SK-N-SH treated with all-trans-retinoic acid at 6 μM for 48 hours (cell line): ENCODE measurements around the gene MICU2.

Experiments used
- ARNTL ChIP-seq: fragments of 450-650 bp; formaldehyde crosslinking; IDR thresholded peaks from 2 replicates; pipeline ENCODE4 v1.5.0; 2020; ENCODE audit warnings: low read depth, mild to moderate bottlenecking, moderate library complexity, borderline replicate concordance
- BACH2 ChIP-seq: fragments of 250-450 bp; sonication (Bioruptor Pico); IDR thresholded peaks from 2 replicates; pipeline ENCODE4 v1.9.0; 2021; ENCODE audit warnings: mild to moderate bottlenecking, borderline replicate concordance
- CSDC2 ChIP-seq: fragments of 250-450 bp; sonication (Bioruptor Pico); IDR thresholded peaks from 2 replicates; pipeline ENCODE4 v1.5.0; 2020; ENCODE audit warnings: mild to moderate bottlenecking, moderate library complexity
- POU6F1 ChIP-seq: fragments of 250-450 bp; sonication (Bioruptor Pico); IDR thresholded peaks from 2 replicates; pipeline ENCODE4 v1.8.0; 2021; ENCODE audit warnings: low read depth, mild to moderate bottlenecking, moderate library complexity, borderline replicate concordance
- RARB ChIP-seq: fragments of 250-450 bp; sonication (Bioruptor Pico); IDR thresholded peaks from 2 replicates; pipeline ENCODE4 v1.8.0; 2021; ENCODE audit warnings: mild to moderate bottlenecking, moderate library complexity
- SNAI2 ChIP-seq: fragments of 250-450 bp; sonication (Bioruptor Pico); IDR thresholded peaks from 2 replicates; pipeline ENCODE4 v1.5.0; 2020; ENCODE audit warnings: mild to moderate bottlenecking, moderate library complexity
- TCF4 ChIP-seq: fragments of 250-450 bp; sonication (Bioruptor Pico); IDR thresholded peaks from 2 replicates; pipeline ENCODE4 v1.8.0; 2021; ENCODE audit warnings: mild to moderate bottlenecking, moderate library complexity, borderline replicate concordance
- ZFP3 ChIP-seq: fragments of 250-450 bp; sonication (Bioruptor Pico); IDR thresholded peaks from 2 replicates; pipeline ENCODE4 v1.5.0; 2020; ENCODE audit warnings: mild to moderate bottlenecking, moderate library complexity
- ZFP30 ChIP-seq: fragments of 450-650 bp; formaldehyde crosslinking; IDR thresholded peaks from 2 replicates; pipeline ENCODE4 v1.5.0; 2022; ENCODE audit warnings: mild to moderate bottlenecking, moderate library complexity
- ZNF70 ChIP-seq: fragments of 450-650 bp; formaldehyde crosslinking; IDR thresholded peaks from 2 replicates; pipeline ENCODE4 v1.5.0; 2020; ENCODE audit warnings: mild to moderate bottlenecking, moderate library complexity
- ZNF8 ChIP-seq: fragments of 450-650 bp; formaldehyde crosslinking; IDR thresholded peaks from 2 replicates; pipeline ENCODE4 v1.5.0; 2020; ENCODE audit warnings: mild to moderate bottlenecking, moderate library complexity
- TF ChIP-seq, protein P1 (sequence below): fragments of 250-450 bp; sonication (Bioruptor Pico); IDR thresholded peaks from 2 replicates; pipeline ENCODE4 v1.8.0; 2020; ENCODE audit warnings: mild to moderate bottlenecking, moderate library complexity, borderline replicate concordance
- TF ChIP-seq, protein P2 (sequence below): fragments of 250-450 bp; sonication (Bioruptor Pico); IDR thresholded peaks from 2 replicates; pipeline ENCODE4 v1.5.1; 2020; ENCODE audit warnings: low read depth, mild to moderate bottlenecking, moderate library complexity

DNA sequence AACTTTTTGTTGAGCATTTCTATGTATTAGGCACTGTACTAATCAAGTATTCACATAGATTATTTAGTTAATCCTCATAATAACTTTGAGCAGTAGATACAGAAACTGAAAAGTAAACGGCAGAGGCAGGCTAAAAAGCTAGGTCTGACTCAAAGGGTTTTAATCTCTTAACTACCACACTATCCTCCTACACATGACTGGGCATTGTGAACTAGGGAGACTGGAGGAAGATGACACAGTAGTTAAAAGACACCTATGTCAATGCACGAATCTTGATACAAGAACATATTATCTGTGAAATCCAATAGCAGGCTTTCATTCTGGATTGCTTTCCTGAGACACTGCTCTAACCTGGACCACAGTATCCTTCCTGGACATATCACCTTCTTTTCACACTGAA, 36.3 kb downstream of the MICU2 start:
- no peak for TF ChIP-seq ZNF8
- no peak for TF ChIP-seq ARNTL (CRISPR knock-in tag)
- no peak for TF ChIP-seq ZFP30 (CRISPR knock-in tag)
- no peak for TF ChIP-seq ZFP3 (CRISPR knock-in tag)
- TF ChIP-seq, protein P1, sequence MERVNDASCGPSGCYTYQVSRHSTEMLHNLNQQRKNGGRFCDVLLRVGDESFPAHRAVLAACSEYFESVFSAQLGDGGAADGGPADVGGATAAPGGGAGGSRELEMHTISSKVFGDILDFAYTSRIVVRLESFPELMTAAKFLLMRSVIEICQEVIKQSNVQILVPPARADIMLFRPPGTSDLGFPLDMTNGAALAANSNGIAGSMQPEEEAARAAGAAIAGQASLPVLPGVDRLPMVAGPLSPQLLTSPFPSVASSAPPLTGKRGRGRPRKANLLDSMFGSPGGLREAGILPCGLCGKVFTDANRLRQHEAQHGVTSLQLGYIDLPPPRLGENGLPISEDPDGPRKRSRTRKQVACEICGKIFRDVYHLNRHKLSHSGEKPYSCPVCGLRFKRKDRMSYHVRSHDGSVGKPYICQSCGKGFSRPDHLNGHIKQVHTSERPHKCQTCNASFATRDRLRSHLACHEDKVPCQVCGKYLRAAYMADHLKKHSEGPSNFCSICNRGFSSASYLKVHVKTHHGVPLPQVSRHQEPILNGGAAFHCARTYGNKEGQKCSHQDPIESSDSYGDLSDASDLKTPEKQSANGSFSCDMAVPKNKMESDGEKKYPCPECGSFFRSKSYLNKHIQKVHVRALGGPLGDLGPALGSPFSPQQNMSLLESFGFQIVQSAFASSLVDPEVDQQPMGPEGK (CRISPR knock-in tag), result no peak
- TF ChIP-seq, protein P2, sequence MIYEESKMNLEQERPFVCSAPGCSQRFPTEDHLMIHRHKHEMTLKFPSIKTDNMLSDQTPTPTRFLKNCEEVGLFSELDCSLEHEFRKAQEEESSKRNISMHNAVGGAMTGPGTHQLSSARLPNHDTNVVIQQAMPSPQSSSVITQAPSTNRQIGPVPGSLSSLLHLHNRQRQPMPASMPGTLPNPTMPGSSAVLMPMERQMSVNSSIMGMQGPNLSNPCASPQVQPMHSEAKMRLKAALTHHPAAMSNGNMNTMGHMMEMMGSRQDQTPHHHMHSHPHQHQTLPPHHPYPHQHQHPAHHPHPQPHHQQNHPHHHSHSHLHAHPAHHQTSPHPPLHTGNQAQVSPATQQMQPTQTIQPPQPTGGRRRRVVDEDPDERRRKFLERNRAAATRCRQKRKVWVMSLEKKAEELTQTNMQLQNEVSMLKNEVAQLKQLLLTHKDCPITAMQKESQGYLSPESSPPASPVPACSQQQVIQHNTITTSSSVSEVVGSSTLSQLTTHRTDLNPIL, result no peak
- TF ChIP-seq ZNF70 (CRISPR knock-in tag), result no peak
- TF ChIP-seq BACH2, result no peak
- TF ChIP-seq CSDC2, result no peak
- TF ChIP-seq SNAI2 (CRISPR knock-in tag), result no peak
- TF ChIP-seq POU6F1 (CRISPR knock-in tag), result no peak
- no peak for TF ChIP-seq RARB (CRISPR knock-in tag)
- TF ChIP-seq TCF4, result no peak
